ENCODE data around the gene PLIN4. TPM values are rescaled to one million over a fixed set of nuclear protein-coding genes. Genes with fewer than 3 reads are reported as not detected.

Gene PLIN4
- total and polyA plus RNA-seq, 10 donors, result 0.27 to 10.2 (median 2.1) TPM

DNA sequence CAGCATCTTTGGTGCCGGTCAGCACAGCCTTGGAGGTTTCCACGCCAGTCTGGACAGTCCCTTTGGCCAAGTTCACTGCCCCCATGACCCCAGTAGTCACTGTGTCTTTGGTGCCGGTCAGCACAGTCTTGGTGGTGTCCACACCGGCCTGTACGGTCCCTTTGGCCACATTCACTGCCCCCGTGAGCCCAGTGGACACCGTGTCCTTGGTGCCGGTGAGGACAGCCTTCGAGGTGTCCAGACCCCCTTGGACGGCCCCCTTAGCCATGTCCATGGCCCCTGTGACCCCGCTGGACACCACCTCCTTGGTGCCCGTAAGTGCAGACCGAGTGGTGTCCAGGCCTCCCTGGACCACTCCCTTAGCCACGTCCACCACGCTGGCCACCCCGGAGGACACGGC, 5.0 kb downstream of the PLIN4 start:
- intact Hi-C loops (cut with DNase I; ENCODE audit: low total_unique reads), result no loop called here
- no peak for DNase-seq
- Histone ChIP-seq H3K4me1 (no peaks in the 10 kb centered on the region), H3K9me3 (no peaks in the 10 kb centered on the region), H3K4me3 (no peak overlapping the region), H3K27ac (no peak overlapping the region), H3K27me3 (replicated peaks in 1 of 7) (peaks cover 0 to 28% (median 0%) of the 10 kb centered on the region in 7 donors), H3K36me3 (peaks cover 0 to 6% (median 0%) of the 10 kb centered on the region in 6 donors)
- TF ChIP-seq POLR2AphosphoS5 (IDR thresholded peaks at IDR 0.05) (no peak), POLR2A (IDR thresholded peaks at IDR 0.05) (no peak)
- TF ChIP-seq, protein P1, sequence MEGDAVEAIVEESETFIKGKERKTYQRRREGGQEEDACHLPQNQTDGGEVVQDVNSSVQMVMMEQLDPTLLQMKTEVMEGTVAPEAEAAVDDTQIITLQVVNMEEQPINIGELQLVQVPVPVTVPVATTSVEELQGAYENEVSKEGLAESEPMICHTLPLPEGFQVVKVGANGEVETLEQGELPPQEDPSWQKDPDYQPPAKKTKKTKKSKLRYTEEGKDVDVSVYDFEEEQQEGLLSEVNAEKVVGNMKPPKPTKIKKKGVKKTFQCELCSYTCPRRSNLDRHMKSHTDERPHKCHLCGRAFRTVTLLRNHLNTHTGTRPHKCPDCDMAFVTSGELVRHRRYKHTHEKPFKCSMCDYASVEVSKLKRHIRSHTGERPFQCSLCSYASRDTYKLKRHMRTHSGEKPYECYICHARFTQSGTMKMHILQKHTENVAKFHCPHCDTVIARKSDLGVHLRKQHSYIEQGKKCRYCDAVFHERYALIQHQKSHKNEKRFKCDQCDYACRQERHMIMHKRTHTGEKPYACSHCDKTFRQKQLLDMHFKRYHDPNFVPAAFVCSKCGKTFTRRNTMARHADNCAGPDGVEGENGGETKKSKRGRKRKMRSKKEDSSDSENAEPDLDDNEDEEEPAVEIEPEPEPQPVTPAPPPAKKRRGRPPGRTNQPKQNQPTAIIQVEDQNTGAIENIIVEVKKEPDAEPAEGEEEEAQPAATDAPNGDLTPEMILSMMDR (IDR thresholded peaks at IDR 0.05 in 8 of 11, conservative IDR thresholded peaks at IDR 0.05 in 3 of 11), result no peak
- 89 to 93% (median 90%) methylated on average over 14 to 17 of the region's 17 CpGs for WGBS, 5 donors

DNA sequence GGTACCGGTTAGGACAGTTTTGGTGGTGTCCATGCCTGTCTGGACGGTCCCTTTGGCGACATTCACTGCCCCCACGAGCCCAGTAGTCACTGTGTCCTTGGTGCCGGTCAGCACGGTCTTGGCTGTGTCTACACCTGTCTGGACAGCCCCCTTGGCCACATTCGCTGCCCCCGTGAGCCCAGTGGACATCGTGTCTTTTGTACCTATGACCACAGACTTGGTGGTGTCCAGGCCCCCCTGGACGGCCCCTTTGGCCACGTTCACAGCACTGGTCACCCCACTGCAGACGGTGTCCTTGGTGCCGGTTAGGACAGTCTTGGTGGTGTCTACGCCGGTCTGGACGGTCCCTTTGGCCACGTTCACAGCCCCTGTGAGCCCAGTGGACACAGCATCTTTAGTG, 6.2 kb downstream of the PLIN4 start:
- H3K27ac ChIP-seq, result no peak overlapping the region
- peaks cover 0 to 16% (median 0%) of the 10 kb centered on the region in 7 donors for H3K27me3 ChIP-seq (replicated peaks in 1 of 7)
- no peak overlapping the region for H3K4me3 ChIP-seq
- H3K4me1 ChIP-seq, result peaks cover 0 to 2% (median 0%) of the 10 kb centered on the region in 6 donors
- intact Hi-C loops (cut with DNase I; ENCODE audit: low total_unique reads), result no loop called here
- WGBS, 5 donors, result 85 to 91% (median 87%) methylated on average over 16 to 17 of the region's 17 CpGs
- no peak for DNase-seq
- TF ChIP-seq POLR2A (IDR thresholded peaks at IDR 0.05) (no peak), POLR2AphosphoS5 (IDR thresholded peaks at IDR 0.05) (no peak)
- TF ChIP-seq, protein P1 (IDR thresholded peaks at IDR 0.05 in 8 of 11, conservative IDR thresholded peaks at IDR 0.05 in 3 of 11), result no peak
- H3K36me3 ChIP-seq, result peaks cover 0 to 15% (median 0%) of the 10 kb centered on the region in 6 donors
- H3K9me3 ChIP-seq, result no peaks in the 10 kb centered on the region

DNA sequence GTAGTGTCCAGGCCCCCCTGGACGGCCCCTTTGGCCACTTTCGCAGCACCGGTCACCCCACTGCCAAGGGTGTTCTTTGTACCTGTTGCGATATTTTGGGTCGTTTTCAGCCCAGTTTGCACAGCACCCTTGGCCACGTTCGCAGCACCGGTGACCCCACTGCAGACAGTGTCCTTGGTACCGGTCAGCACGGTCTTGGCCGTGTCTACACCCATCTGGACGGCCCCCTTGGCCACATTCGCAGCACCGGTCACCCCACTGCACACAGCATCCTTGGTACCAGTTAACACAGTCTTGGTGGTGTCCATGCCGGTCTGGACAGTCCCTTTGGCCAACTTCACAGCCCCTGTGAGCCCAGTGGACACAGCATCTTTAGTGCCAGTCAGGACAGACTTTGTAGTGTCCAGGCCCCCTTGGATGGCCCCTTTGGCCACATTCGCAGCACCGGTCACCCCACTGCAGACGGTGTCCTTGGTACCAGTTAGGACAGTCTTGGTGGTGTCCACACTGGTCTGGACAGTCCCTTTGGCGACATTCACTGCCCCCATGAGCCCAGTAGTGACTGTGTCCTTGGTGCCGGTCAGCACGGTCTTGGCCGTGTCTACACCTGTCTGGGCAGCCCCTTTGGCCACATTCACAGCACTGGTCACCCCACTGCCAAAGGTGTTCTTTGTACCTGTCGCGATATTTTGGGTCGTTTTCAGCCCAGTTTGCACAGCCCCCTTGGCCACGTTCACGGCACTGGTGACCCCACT, 6.8 kb downstream of the PLIN4 start:
- Histone ChIP-seq H3K9me3 (no peaks in the 10 kb centered on the region), H3K27ac (no peak overlapping the region), H3K4me1 (peaks cover 0 to 8% (median 0%) of the 10 kb centered on the region in 6 donors), H3K27me3 (replicated peaks in 1 of 7) (peaks cover 0 to 10% (median 0%) of the 10 kb centered on the region in 7 donors), H3K4me3 (no peak overlapping the region), H3K36me3 (peaks cover 0 to 21% (median 0%) of the 10 kb centered on the region in 6 donors)
- intact Hi-C loops (cut with DNase I; ENCODE audit: low total_unique reads), result no loop called here
- DNase-seq, result no peak
- TF ChIP-seq, protein P1 (IDR thresholded peaks at IDR 0.05 in 8 of 11, conservative IDR thresholded peaks at IDR 0.05 in 3 of 11), result no peak
- no peak for TF ChIP-seq POLR2AphosphoS5 (IDR thresholded peaks at IDR 0.05)
- no peak for TF ChIP-seq POLR2A (IDR thresholded peaks at IDR 0.05)
- WGBS, 5 donors, result 84 to 90% (median 87%) methylated on average over 27 of the region's 27 CpGs

DNA sequence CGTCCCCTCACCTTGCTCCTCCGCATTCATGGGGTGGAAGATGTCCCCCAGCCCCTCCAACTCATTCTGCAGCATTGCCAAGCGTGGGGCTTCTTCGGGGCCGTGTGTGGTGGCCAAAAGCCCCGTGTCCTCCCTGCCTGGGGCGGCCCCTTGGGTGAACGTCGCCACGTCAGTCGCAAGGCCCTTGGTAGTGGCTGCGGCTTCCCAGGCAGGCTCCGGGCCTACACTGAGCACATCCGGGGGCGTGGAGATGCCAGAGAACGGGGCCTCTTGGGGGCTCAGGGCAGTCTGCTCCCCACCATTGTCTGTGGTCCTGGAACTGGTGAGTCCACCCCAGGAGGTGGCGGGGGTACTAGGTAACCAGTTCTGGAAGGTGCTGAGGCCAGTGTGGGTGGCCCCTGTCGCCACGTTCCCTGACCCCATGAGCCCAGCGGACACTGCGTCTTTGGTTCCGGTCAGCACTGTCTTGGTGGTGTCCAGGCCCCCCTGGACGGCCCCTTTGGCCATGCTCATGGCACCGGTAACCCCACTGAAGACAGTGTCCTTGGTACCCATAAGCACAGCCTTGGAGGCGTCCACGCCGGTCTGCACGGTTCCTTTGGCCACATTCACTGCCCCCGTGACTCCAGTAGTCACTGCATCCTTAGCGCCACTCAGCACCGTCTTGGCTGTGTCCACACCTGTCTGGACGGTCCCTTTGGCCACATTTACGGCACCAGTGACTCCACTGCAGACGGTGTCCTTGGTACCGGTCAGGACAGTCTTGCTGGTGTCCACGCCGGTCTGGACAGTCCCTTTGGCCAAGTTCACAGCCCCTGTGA, 7.6 kb downstream of the PLIN4 start:
- no peak overlapping the region for H3K4me3 ChIP-seq
- intact Hi-C loops (cut with DNase I; ENCODE audit: low total_unique reads), result no loop called here
- H3K4me1 ChIP-seq, result peaks cover 0 to 9% (median 0%) of the 10 kb centered on the region in 6 donors
- no peaks in the 10 kb centered on the region for H3K9me3 ChIP-seq
- peaks cover 0 to 2% (median 0%) of the 10 kb centered on the region in 7 donors for H3K27me3 ChIP-seq (replicated peaks in 1 of 7)
- peaks cover 0 to 29% (median 0%) of the 10 kb centered on the region in 6 donors for H3K36me3 ChIP-seq
- 82 to 91% (median 88%) methylated on average over 37 of the region's 37 CpGs for WGBS, 5 donors
- H3K27ac ChIP-seq, result no peak overlapping the region
- TF ChIP-seq, protein P1 (IDR thresholded peaks at IDR 0.05 in 8 of 11, conservative IDR thresholded peaks at IDR 0.05 in 3 of 11), result no peak
- TF ChIP-seq POLR2A (IDR thresholded peaks at IDR 0.05) (no peak), POLR2AphosphoS5 (IDR thresholded peaks at IDR 0.05) (peak in 1 of 3 donors; percentile 41)
- DNase-seq, result no peak
